ENCODE results near the gene LRRC37A3. TPM values are rescaled to one million over a fixed set of nuclear protein-coding genes. Genes with fewer than 3 reads are reported as not detected.
"Not testable (repeated sequence)": the region's sequence is repeated elsewhere in the genome, so short reads cannot be mapped to it uniquely, and the experiment has no call there.

LRRC37A3 gene
- total and polyA plus RNA-seq, 12 donors = 1.4 to 19.1 (median 5.9) TPM

DNA sequence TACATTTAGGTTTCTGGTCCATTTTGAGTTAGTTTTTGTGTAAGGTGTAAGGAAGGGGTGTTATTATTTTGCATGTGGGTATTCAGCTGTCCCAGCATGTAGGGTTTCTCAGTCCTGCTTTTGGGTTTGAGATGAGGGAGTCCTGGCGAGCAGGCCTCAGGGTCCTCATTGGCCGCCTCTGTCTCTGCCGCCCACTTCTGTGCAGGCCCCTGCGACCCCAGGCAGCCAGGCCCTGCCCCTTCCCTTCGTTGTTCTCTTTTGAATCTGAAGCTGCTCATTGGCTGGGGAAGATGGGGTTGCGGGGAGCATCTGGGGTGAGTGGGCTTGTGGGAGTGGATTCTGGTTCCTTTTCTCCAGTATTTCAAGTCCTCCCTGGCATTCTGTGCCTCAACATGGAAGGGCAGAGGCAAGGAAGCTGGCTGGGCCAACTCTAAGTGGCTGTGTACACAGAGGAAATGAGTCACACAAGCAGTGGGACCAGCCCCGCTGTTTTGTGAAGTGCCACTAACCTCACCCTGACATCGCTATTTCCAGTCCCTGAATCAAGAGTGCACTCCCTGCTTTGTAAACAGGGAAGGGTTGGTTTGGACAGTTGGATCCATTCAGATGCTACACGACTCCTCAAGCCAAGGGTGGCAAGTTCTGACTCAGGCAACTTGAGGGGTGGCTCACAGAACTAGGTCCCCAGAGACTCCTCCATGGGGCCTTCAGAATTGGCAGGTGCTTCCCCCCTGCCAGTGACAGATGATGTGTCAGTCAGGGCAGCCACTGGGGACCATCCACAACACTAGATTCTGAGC is 110.9 kb downstream of the LRRC37A3 start:
- H3K4me3 ChIP-seq; intact Hi-C loops (cut with DNase I); H3K27me3 ChIP-seq; H3K4me1 ChIP-seq (replicated peaks in 1 of 2); H3K36me3 ChIP-seq (replicated peaks in 1 of 2); H3K9me3 ChIP-seq (replicated peaks in 1 of 3): not testable (repeated sequence)
- 66 to 78% (median 71%) methylated on average over 5 to 8 of the region's 9 CpGs for WGBS, 4 donors
- DNase-seq = peak in 6 of 7 donors; percentile 42 to 72 (median 50)
- peak overlapping the region in 1 of 5 donors; percentile 49 for H3K27ac ChIP-seq

Small RNAs within 50 kb of the gene (small RNA-seq; reads per million reads assigned to genes)
- 0 reads per million in 2 donors for gene AC037487.3
- 0 reads per million in 2 donors for gene AC103810.6
- gene AC103810.7 = 0 reads per million in 2 donors
- 0 reads per million in 2 donors for gene RDM1P4
- 0 reads per million in 2 donors for gene RN7SL404P
- 0 reads per million in 2 donors for gene RNU7-115P

Other genes starting within 250 kb of the LRRC37A3 start
- 100 to 1,000 TPM in 1 of 9 donors, 10 to 100 TPM in 8; 38.7 to 102 (median 68.8) TPM for gene GNA13, start 137.3 kb upstream of the LRRC37A3 start, total RNA-seq
- 10 to 100 TPM; 12.0 to 42.2 (median 16.9) TPM for gene GNA13, start 137.3 kb upstream of the LRRC37A3 start, polyA plus RNA-seq
- 10 to 100 TPM in 6 of 9 donors, 1 to 10 TPM in 3; 6.6 to 32.3 (median 23.5) TPM for gene RGS9, start 217.9 kb upstream of the LRRC37A3 start, total RNA-seq
- gene RGS9, start 217.9 kb upstream of the LRRC37A3 start, polyA plus RNA-seq = 10 to 100 TPM in 1 of 3 donors, 1 to 10 TPM in 2; 4.3 to 14.2 (median 6.3) TPM

All from adrenal gland (tissue), 12 donors.